GM20000 (cell line): ENCODE results near the gene MYL6B.
A peak's percentile ranks its signal among the peaks of the same experiment; 100 is the strongest.
"Not testable (repeated sequence)": the region's sequence is repeated elsewhere in the genome, so short reads cannot be mapped to it uniquely, and the experiment has no call there.

Experiments
- DNase-seq: peaks from one replicate; pipeline ENCODE4 v3.0.0; 2012; ENCODE audit warnings: low spot score
- TF ChIP-seq, protein P1 (sequence below): IDR thresholded peaks from 2 replicates; pipeline ENCODE4 v1.5.1; 2012; ENCODE audit warnings: mild to moderate bottlenecking, control low read depth; ENCODE audit errors: extremely low read depth, missing control alignments

The MYL6B gene

GRCh38 chr12:56107242-56107641, 45.1 kb upstream of the MYL6B start:
- TF ChIP-seq, protein P1, sequence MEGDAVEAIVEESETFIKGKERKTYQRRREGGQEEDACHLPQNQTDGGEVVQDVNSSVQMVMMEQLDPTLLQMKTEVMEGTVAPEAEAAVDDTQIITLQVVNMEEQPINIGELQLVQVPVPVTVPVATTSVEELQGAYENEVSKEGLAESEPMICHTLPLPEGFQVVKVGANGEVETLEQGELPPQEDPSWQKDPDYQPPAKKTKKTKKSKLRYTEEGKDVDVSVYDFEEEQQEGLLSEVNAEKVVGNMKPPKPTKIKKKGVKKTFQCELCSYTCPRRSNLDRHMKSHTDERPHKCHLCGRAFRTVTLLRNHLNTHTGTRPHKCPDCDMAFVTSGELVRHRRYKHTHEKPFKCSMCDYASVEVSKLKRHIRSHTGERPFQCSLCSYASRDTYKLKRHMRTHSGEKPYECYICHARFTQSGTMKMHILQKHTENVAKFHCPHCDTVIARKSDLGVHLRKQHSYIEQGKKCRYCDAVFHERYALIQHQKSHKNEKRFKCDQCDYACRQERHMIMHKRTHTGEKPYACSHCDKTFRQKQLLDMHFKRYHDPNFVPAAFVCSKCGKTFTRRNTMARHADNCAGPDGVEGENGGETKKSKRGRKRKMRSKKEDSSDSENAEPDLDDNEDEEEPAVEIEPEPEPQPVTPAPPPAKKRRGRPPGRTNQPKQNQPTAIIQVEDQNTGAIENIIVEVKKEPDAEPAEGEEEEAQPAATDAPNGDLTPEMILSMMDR = no peak
- DNase-seq = no peak

- TF ChIP-seq, protein P1 = no peak
- no peak for DNase-seq
These were observed 41.8 kb upstream of the MYL6B start for GRCh38 chr12:56110571-56110970.

DNA sequence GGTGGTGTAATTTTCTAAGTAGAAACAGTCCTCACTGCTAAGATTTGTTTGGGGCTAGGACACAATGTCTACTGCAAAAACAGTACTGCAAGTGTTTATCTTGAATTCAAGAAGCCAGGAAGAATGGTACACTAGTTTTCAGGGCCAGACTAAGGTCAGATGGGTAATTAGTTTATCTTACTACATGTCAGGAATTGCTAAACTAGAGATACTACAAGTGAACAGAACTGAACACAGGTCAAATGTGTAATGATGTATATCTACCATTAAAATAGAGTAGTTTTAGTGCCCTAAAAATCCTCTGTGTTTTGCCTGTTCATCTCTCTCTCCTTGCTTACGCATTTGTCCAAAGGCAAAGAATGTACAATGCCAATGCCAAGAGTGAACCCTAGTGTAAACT, 38.3 kb upstream of the MYL6B start:
- TF ChIP-seq, protein P1 = no peak
- no peak for DNase-seq

GRCh38 chr12:56115329-56115728, 37.1 kb upstream of the MYL6B start:
- TF ChIP-seq, protein P1 = no peak
- DNase-seq = no peak

DNA sequence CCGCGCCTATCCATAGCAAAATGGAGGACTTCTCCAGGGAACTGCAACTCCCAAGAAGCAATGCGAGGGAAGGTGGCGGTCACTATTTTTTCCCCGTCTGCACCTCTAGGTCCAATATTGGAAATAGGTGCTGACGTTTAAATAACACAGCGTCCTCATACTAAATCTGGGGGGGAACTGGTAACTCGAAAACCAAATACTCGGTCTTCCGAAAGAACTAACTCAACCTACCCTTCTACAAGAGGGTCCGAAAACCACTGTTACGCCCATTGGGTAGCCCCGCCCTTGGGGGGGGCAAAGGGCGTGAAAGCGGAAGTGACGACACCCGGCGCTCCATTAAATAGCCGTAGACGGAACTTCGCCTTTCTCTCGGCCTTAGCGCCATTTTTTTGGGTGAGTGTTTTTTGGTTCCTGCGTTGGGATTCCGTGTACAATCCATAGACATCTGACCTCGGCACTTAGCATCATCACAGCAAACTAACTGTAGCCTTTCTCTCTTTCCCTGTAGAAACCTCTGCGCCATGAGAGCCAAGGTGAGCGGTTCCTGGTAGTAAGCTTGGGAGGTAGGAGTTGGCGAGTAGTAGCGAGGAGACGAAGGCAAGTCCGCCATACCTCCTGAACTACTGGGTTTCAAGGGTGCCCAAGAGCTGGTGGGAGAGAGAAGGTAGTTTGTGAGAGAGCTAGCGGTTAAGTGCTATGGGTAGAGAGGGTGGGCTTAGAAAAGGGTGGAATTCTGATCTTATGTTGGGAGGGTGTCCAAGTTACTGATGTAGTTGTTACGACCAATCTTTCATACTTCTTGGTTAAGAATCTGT, 35.9 kb upstream of the MYL6B start, which contains the start of gene RPL41:
Gene RPL41, plus strand, starts transcription at position 367 of the 815 bp plus-strand sequence.
- DNase-seq = peak; percentile 80
- TF ChIP-seq, protein P1 = no peak

GRCh38 chr12:56117082-56117706, 35.2 kb upstream of the MYL6B start:
- not testable (repeated sequence) for DNase-seq

DNA sequence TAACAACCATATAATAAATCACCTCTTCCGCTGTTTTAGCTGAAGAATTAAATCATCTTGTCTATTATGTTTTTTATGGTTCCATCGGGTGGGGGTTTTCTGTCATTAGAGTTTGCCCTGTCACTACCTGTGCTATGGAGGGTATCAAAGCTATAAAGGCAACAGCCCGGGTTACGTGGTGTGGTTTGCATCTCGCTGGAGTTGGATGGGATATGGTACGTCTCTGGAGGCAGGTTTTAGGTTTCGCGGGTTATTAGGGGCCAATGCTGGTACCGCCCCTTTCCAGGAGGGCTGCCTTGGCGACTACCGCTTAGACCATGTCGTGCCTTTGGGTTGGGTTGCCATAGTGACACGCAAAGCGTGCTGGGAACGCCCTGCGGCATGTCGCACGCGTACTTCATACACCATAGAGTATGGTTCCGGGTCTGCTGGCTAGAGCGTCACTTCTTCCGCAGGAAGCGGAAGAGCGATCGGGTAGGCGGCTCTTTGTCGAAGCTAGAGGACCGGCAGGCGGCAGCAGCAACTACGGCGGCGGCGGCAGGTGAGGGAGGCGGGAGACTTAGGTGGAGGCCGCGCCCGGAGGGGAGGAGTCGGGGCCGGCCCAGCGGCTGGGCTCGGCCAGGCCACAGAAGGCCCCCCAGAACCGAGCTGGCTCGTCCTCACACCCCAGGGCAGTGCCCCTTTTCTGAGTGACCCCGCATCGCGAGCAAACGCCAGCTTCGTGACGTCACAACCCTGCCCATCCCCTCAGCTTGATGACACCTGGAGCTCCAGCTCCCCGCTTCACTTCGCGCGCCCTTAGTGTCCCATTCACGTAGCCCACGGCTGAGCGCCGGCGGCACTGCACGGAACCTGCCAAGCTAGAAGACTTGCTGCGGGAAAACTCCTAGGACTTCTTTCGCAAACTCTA, 34.4 kb upstream of the MYL6B start, which contains the start of gene ZC3H10:
Gene ZC3H10, plus strand, starts transcription at position 489 of the 910 bp plus-strand sequence. CDS start 2,297 bp downstream, outside the sequence.
- DNase-seq = peak; percentile 94
- TF ChIP-seq, protein P1 = peak; percentile 39
